Neuronal stem cell (in vitro differentiated cells): Measurements from ENCODE around the gene RPL13A.

Source experiments
- DNase-seq: peaks from one replicate; pipeline ENCODE4 v3.0.0-alpha.2; 2013; ENCODE audit warnings: low spot score
- H2AFZ ChIP-seq: one replicate; pipeline ENCODE4 v1.6.1; 2013; ENCODE audit warnings: mild to moderate bottlenecking, low read length, inconsistent platforms
- H2AK5ac ChIP-seq: 2 replicates; pipeline ENCODE4 v1.6.1; 2013; ENCODE audit warnings: low read depth, mild to moderate bottlenecking, inconsistent platforms, low read length, moderate library complexity, mixed read lengths
- H2BK120ac ChIP-seq: 2 replicates; pipeline ENCODE4 v1.6.1; 2013; ENCODE audit warnings: low read depth, mild to moderate bottlenecking, inconsistent platforms, low read length, moderate library complexity, mixed read lengths
- H2BK12ac ChIP-seq: one replicate; pipeline ENCODE4 v1.6.1; 2013; ENCODE audit warnings: low read length, inconsistent platforms
- H2BK15ac ChIP-seq: 2 replicates; pipeline ENCODE4 v1.6.1; 2013; ENCODE audit warnings: mild to moderate bottlenecking, low read length, inconsistent platforms, mixed read lengths
- H2BK5ac ChIP-seq: one replicate; pipeline ENCODE4 v1.6.1; 2013; ENCODE audit warnings: inconsistent platforms, mild to moderate bottlenecking, low read length, moderate library complexity
- H3K14ac ChIP-seq: one replicate; pipeline ENCODE4 v1.6.1; 2013; ENCODE audit warnings: low read length, inconsistent platforms
- H3K18ac ChIP-seq: 2 replicates; pipeline ENCODE4 v1.6.1; 2013; ENCODE audit warnings: low read length, inconsistent platforms
- H3K23ac ChIP-seq: 2 replicates; pipeline ENCODE4 v1.6.1; 2013; ENCODE audit warnings: low read depth, mild to moderate bottlenecking, mixed read lengths, low read length, inconsistent platforms; ENCODE audit not compliant: poor library complexity
- H3K27ac ChIP-seq: replicated peaks from 3 replicates; pipeline ENCODE4 v1.5.1; 2013; ENCODE audit warnings: low read length, inconsistent platforms
- H3K27me3 ChIP-seq, 3 experiments: 2 replicates each; pipeline ENCODE4 v1.6.1; 2013; ENCODE audit warnings: low read length in 3 of 3, mild to moderate bottlenecking in 2 of 3, inconsistent platforms in 1 of 3, low read depth in 1 of 3, mixed read lengths in 1 of 3, moderate library complexity in 1 of 3; ENCODE audit not compliant: control insufficient read depth in 3 of 3, insufficient read depth in 3 of 3
- H3K36me3 ChIP-seq, 2 donors: replicated peaks in 1 of 2; 2 replicates each; pipeline ENCODE4 v1.6.1; 2013; ENCODE audit warnings: low read length in 2 of 2; ENCODE audit not compliant: control insufficient read depth in 2 of 2, insufficient read depth in 2 of 2
- H3K4ac ChIP-seq: 2 replicates; pipeline ENCODE4 v1.6.1; 2013; ENCODE audit warnings: inconsistent platforms, mild to moderate bottlenecking, low read length, moderate library complexity
- H3K4me1 ChIP-seq, 2 donors: 1 replicate in 1 of 2; 2 replicates in 1 of 2; pipeline ENCODE4 v1.6.1; 2013; ENCODE audit warnings: low read length in 2 of 2, low read depth in 1 of 2; ENCODE audit not compliant: control insufficient read depth in 2 of 2, insufficient read depth in 1 of 2
- H3K4me2 ChIP-seq: one replicate; pipeline ENCODE4 v1.6.1; 2013; ENCODE audit warnings: mild to moderate bottlenecking, low read length, inconsistent platforms; ENCODE audit not compliant: insufficient read depth, poor library complexity, severe bottlenecking
- H3K4me3 ChIP-seq, 2 donors: 2 replicates each; pipeline ENCODE4 v1.5.1; 2013; ENCODE audit warnings: low read length in 2 of 2, mild to moderate bottlenecking in 2 of 2, inconsistent platforms in 1 of 2, moderate library complexity in 1 of 2
- H3K79me1 ChIP-seq: one replicate; pipeline ENCODE4 v1.6.1; 2013; ENCODE audit warnings: low read depth, mild to moderate bottlenecking, inconsistent platforms, low read length, moderate library complexity
- H3K9ac ChIP-seq: one replicate; pipeline ENCODE4 v1.6.1; 2013; ENCODE audit warnings: mild to moderate bottlenecking, low read depth, low read length, inconsistent platforms; ENCODE audit not compliant: poor library complexity
- H3K9me3 ChIP-seq, 2 donors: replicated peaks in 1 of 2; 2 replicates each; pipeline versions ENCODE3 to v1.6.1; 2013; ENCODE audit warnings: low read length in 2 of 2, mild to moderate bottlenecking in 2 of 2, inconsistent platforms in 1 of 2, low read depth in 1 of 2, mixed read lengths in 1 of 2, moderate library complexity in 1 of 2; ENCODE audit not compliant: control insufficient read depth in 2 of 2, insufficient read depth in 1 of 2
- H4K8ac ChIP-seq: one replicate; pipeline ENCODE4 v1.6.1; 2013; ENCODE audit warnings: low read depth, mild to moderate bottlenecking, inconsistent platforms, low read length, moderate library complexity
- H4K91ac ChIP-seq: one replicate; pipeline ENCODE4 v1.6.1; 2013; ENCODE audit warnings: low read length, low read depth, mild to moderate bottlenecking, inconsistent platforms; ENCODE audit not compliant: poor library complexity
- WGBS, 2 donors: extraction: QIAGEN DNeasy Blood & Tissue Kit; methylation state at CpG; one replicate each; pipeline ENCODE4 v1.1.7; 2013; ENCODE audit warnings: missing lambda C conversion rate in 2 of 2, mixed read lengths in 1 of 2; ENCODE audit not compliant: insufficient read length in 2 of 2, insufficient replicate concordance in 1 of 2; ENCODE audit errors: extremely low coverage in 2 of 2; 5-methylcytosine and 5-hydroxymethylcytosine counted together

RPL13A gene

DNA sequence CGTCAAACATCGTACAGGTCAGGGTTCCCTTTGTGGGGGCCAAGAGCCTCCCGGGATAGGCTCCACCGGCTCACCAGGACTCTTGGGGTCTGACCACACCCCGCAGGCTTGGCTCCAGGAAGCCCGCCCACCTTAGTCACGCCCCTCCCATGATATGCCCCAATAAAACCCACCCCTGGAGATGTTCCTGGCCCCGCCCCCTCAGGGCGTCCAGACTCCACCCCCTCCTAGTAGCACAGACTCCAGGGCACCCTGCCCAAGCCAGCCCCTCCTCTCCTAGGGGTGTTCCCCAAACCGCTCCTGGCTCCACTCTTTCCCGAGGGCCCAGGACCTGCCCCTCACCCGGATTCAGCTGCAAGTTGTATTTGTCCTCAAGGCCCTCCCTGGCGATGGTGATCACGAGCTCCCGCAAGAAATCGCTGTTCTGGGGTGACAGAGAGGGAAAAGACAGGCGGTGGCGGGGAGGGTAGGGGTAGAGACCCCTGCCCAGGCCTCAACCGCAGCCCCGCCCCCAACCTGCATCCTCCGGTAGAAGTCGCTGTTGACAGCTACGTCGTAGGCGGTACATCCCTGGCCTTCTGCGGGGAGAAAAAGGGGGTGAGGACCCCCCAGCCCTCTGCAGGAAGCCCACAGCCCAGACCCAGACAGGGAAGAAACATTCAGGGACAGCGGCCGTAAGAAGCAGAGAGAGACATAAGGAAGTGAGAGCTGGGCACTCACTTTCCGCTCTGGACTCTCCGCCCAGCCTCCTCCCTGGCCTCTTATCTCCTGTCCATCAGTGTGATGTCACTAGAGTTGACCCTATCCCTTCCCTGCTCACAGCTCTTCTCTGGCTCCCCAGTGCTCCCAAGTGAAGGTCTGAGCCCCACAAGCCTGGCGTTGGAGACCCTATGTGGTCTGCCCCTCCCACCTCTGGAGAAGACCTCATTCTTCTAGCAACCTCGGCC is 39.6 kb upstream of the RPL13A start:
- H2AFZ ChIP-seq = no peak overlapping the region
- H4K91ac ChIP-seq = no peak overlapping the region
- H2BK5ac ChIP-seq = peak overlapping the region; percentile 66
- H3K18ac ChIP-seq = no peak overlapping the region
- H4K8ac ChIP-seq = no peak overlapping the region
- H3K9ac ChIP-seq = peak overlapping the region; percentile 50
- no peak overlapping the region for H3K4me2 ChIP-seq
- no peak overlapping the region for H3K4me3 ChIP-seq
- H3K4me1 ChIP-seq = peaks cover 0 to 5% of the 10 kb centered on the region in 2 donors
- H2BK120ac ChIP-seq = no peak overlapping the region
- no peak overlapping the region for H3K4ac ChIP-seq
- peaks cover 21% of the 10 kb centered on the region for H3K79me1 ChIP-seq
- DNase-seq = no peak
- peaks cover 30 to 41% of the 10 kb centered on the region in 2 donors for H3K36me3 ChIP-seq
- H3K9me3 ChIP-seq = no peaks in the 10 kb centered on the region
- WGBS, 2 donors = no CpG with 5 or more reads among the region's 32 CpGs
- no peak overlapping the region for H2BK15ac ChIP-seq
- H3K14ac ChIP-seq = no peak overlapping the region
- H3K27ac ChIP-seq = no peak overlapping the region
- no peak overlapping the region for H2BK12ac ChIP-seq
- no peak overlapping the region for H3K23ac ChIP-seq
- H3K27me3 ChIP-seq = no peaks in the 10 kb centered on the region
- H2AK5ac ChIP-seq = peak overlapping the region; percentile 70

- Histone ChIP-seq H3K18ac (no peak overlapping the region), H2BK15ac (no peak overlapping the region), H2AK5ac (peak overlapping the region; percentile 70), H3K4me1 (peaks cover 0 to 5% of the 10 kb centered on the region in 2 donors), H3K27ac (no peak overlapping the region), H4K8ac (peak overlapping the region; percentile 43), H3K14ac (peak overlapping the region; percentile 56), H3K79me1 (peaks cover 20% of the 10 kb centered on the region), H3K9me3 (no peaks in the 10 kb centered on the region), H4K91ac (no peak overlapping the region), H2AFZ (no peak overlapping the region), H3K9ac (no peak overlapping the region), H3K23ac (no peak overlapping the region), H2BK12ac (no peak overlapping the region), H2BK5ac (peak overlapping the region; percentile 66), H3K4me2 (no peak overlapping the region), H2BK120ac (no peak overlapping the region), H3K36me3 (peaks cover 30 to 41% of the 10 kb centered on the region in 2 donors), H3K4me3 (no peak overlapping the region), H3K4ac (no peak overlapping the region), H3K27me3 (no peaks in the 10 kb centered on the region)
- no peak for DNase-seq
- WGBS, 2 donors = no CpG with 5 or more reads among the region's 6 CpGs
These were observed 39.0 kb upstream of the RPL13A start for GRCh38 chr19:49448432-49448786.

DNA sequence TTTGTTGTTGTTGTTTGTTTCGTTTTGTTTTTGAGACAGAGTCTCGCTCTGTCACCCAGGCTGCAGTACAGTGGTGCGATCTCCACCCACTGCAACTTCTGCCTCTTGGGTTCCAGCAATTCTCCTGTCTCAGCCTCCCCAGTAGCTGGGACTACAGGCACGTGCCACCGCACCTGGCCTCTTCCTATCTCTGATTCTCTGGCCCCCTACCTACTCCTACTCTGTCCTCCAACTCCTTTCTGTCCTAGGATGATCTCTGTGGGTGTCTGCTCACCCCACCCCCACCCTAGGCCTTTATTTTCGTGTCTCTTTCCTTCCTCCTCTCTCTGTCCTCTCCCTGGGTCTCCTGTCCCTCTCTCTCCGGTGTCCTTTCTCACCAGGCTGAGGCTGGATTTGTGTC is 37.0 kb upstream of the RPL13A start:
- H2BK120ac ChIP-seq = no peak overlapping the region
- H3K9ac ChIP-seq = no peak overlapping the region
- peaks cover 30 to 41% of the 10 kb centered on the region in 2 donors for H3K36me3 ChIP-seq
- no peaks in the 10 kb centered on the region for H3K27me3 ChIP-seq
- H4K91ac ChIP-seq = no peak overlapping the region
- H3K4me3 ChIP-seq = peak overlapping the region in 1 of 2 donors; percentile 87
- H2BK12ac ChIP-seq = no peak overlapping the region
- no peak overlapping the region for H2BK5ac ChIP-seq
- no CpG with 5 or more reads among the region's 7 CpGs for WGBS, 2 donors
- H3K4ac ChIP-seq = no peak overlapping the region
- no peak overlapping the region for H3K18ac ChIP-seq
- no peak overlapping the region for H3K27ac ChIP-seq
- no peak overlapping the region for H2BK15ac ChIP-seq
- H3K9me3 ChIP-seq = no peaks in the 10 kb centered on the region
- H3K4me2 ChIP-seq = peak overlapping the region; percentile 45
- no peak overlapping the region for H3K14ac ChIP-seq
- peaks cover 20% of the 10 kb centered on the region for H3K79me1 ChIP-seq
- no peak overlapping the region for H4K8ac ChIP-seq
- H2AK5ac ChIP-seq = no peak overlapping the region
- DNase-seq = no peak
- peaks cover 0 to 7% of the 10 kb centered on the region in 2 donors for H3K4me1 ChIP-seq
- H3K23ac ChIP-seq = no peak overlapping the region
- no peak overlapping the region for H2AFZ ChIP-seq

- H3K4me2 ChIP-seq = peak within 1 kb of the TSS; percentile 98
- no peak within 1 kb of the TSS for H4K91ac ChIP-seq
- no peak within 1 kb of the TSS for H4K8ac ChIP-seq
- peaks cover 0 to 7% of the 10 kb centered on the region in 2 donors for H3K4me1 ChIP-seq
- no peak within 1 kb of the TSS for H3K4ac ChIP-seq
- peaks cover 31 to 46% of the 10 kb centered on the region in 2 donors for H3K36me3 ChIP-seq
- H3K9me3 ChIP-seq = no peaks in the 10 kb centered on the region
- H2BK120ac ChIP-seq = no peak within 1 kb of the TSS
- H2BK12ac ChIP-seq = no peak within 1 kb of the TSS
- peak within 1 kb of the TSS; percentile 21 for H3K14ac ChIP-seq
- WGBS, 2 donors = no CpG with 5 or more reads among the region's 42 CpGs
- no peaks in the 10 kb centered on the region for H3K27me3 ChIP-seq
- H3K79me1 ChIP-seq = peaks cover 20% of the 10 kb centered on the region
- H3K18ac ChIP-seq = peak within 1 kb of the TSS; percentile 92
- H3K23ac ChIP-seq = no peak within 1 kb of the TSS
- peak within 1 kb of the TSS; percentile 66 for H2BK5ac ChIP-seq
- H2BK15ac ChIP-seq = no peak within 1 kb of the TSS
- H2AK5ac ChIP-seq = peak within 1 kb of the TSS; percentile 98
- peak within 1 kb of the TSS; percentile 92 for H3K9ac ChIP-seq
- peak; percentile 96 for DNase-seq
- H2AFZ ChIP-seq = peak within 1 kb of the TSS; percentile 92
- peak within 1 kb of the TSS; percentile 99 for H3K27ac ChIP-seq
- peak within 1 kb of the TSS; percentile 87 to 98 for H3K4me3 ChIP-seq
These were observed 35.8 kb upstream of the RPL13A start, which contains the start of gene PIH1D1 for GRCh38 chr19:49451430-49452181. PIH1D1 (minus strand) TSS chr19:49451814; CDS start chr19:49451574, 240 bp downstream.
